GM12865 (cell line): Measurements from ENCODE around the gene DNAH10.

Source experiments
- DNase-seq: peaks from one replicate; pipeline ENCODE4 v3.0.0; 2010; ENCODE audit warnings: low read depth
- H3K4me3 ChIP-seq: 2 replicates; pipeline ENCODE4 v1.5.1; 2011; ENCODE audit warnings: mild to moderate bottlenecking, low read depth, low read length, control low read depth
- CTCF ChIP-seq: IDR thresholded peaks from 2 replicates; pipeline ENCODE4 v1.5.1; 2011; ENCODE audit warnings: low read length, control low read depth, low read depth, inconsistent platforms; ENCODE audit not compliant: insufficient read depth; ENCODE audit errors: missing control alignments

Gene DNAH10

GRCh38 chr12:123892180-123892559, 130.1 kb downstream of the DNAH10 start:
- H3K4me3 ChIP-seq = no peak overlapping the region
- TF ChIP-seq CTCF = no peak
- DNase-seq = no peak

GRCh38 chr12:123892853-123893252, 130.8 kb downstream of the DNAH10 start:
- no peak for TF ChIP-seq CTCF
- no peak for DNase-seq
- H3K4me3 ChIP-seq = no peak overlapping the region

GRCh38 chr12:123893276-123893675, 131.2 kb downstream of the DNAH10 start:
- no peak overlapping the region for H3K4me3 ChIP-seq
- no peak for DNase-seq
- TF ChIP-seq CTCF = no peak

GRCh38 chr12:123894823-123895345, 132.8 kb downstream of the DNAH10 start:
- no peak for TF ChIP-seq CTCF
- no peak for DNase-seq
- H3K4me3 ChIP-seq = no peak overlapping the region

GRCh38 chr12:123895451-123895850, 133.3 kb downstream of the DNAH10 start:
- no peak for DNase-seq
- TF ChIP-seq CTCF = no peak
- no peak overlapping the region for H3K4me3 ChIP-seq

GRCh38 chr12:123896767-123897166, 134.7 kb downstream of the DNAH10 start:
- no peak for TF ChIP-seq CTCF
- no peak for DNase-seq
- H3K4me3 ChIP-seq = no peak overlapping the region

- no peak for TF ChIP-seq CTCF
- DNase-seq = no peak
- H3K4me3 ChIP-seq = no peak overlapping the region
These were observed 135.1 kb downstream of the DNAH10 start for GRCh38 chr12:123897221-123897620.
